UCSD-AML1 (cell line): ENCODE results near the gene ACTBL2.
"Not testable (repeated sequence)": the region's sequence is repeated elsewhere in the genome, so short reads cannot be mapped to it uniquely, and the experiment has no call there.

Source experiments
- DNase-seq: peaks from one replicate; lab custom pipeline; 2025; ENCODE audit not compliant: unreplicated experiment; lab: John Stamatoyannopoulos, UW

Gene ACTBL2

DNA sequence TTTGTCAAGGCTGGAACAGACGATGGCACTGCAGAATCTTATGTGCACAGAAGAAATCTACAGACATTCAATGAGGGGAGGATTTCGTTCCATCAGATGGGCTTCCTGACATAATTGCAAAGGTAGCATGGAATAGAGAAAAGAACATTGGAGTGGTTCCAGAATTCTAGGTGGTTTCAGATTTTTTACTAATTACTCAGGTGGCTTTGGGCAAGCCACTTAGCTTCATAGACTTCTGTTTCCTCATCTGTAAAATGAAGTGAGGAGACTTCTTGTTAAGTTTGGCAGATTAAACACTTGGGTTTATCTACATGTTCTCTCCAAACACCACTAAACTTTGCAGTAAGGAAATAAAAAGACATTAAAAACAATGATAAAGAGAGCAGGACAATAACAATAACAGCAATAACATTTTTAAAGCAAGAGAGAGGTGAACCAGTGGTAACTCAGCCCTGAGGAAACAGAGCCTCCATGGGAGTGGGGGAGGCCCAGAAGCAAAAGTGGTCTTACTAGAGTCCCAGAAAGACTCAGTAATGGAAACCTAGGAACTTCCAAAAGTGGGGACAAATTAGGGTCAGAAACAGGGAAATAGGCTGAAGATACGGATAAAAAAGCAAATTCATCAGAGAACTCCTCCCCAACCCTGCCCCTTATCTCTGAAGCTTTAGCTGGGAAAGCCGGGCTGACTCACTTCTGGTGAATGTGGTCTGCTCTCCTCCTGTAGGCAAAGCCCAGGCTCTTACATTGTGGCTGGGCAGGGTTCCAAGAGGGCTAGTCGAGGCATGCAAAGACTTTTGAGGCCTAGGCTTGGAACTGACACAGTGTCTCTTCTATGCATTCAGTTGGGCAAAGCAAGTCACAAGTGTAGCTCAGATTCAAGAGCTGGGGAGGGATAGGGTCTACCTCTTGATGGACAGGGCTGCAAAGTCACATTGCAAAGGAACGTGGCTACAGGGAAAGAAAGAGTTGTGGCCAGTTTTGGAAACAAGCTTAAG is 11.8 kb upstream of the ACTBL2 start:
- peak; percentile 76 for DNase-seq

DNA sequence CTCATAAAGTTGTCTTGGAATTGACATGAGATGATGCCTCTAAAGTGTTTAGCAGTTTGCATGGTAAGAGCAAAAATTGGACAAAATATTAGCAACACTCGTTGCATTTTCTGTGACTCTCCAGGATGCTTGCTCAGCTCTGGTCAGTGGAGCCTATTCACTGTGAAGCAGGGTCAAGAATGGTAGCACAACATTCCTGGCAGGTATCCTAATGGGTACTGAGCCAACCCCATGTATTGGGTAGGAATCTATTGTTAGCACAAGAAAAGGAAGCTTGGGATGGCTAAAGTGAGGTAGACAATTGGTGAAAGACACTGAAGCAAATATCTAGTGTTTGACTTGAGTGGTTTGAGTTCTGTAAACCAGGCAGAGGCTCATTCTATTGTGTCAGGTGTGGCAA is 10.4 kb upstream of the ACTBL2 start:
- DNase-seq, result no peak

DNA sequence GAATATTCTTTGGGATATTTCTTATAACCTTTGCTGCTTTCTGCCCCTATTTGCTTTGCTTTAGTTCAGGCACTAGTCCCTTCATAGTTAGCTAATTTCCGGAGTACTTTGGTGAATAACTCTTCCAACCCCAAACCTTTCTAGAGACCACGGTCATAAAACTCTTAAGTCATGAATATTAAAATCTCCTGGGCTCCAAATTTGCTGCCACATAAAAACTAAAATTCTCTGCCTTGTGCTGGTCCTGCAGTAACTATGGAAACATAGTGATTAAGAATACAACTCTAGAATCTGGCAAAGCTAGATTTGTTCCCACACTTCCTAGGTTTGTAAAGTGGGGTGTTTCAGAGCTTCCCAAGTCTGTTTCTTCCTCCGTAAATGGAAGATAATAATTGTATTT is 10.0 kb upstream of the ACTBL2 start:
- no peak for DNase-seq

DNA sequence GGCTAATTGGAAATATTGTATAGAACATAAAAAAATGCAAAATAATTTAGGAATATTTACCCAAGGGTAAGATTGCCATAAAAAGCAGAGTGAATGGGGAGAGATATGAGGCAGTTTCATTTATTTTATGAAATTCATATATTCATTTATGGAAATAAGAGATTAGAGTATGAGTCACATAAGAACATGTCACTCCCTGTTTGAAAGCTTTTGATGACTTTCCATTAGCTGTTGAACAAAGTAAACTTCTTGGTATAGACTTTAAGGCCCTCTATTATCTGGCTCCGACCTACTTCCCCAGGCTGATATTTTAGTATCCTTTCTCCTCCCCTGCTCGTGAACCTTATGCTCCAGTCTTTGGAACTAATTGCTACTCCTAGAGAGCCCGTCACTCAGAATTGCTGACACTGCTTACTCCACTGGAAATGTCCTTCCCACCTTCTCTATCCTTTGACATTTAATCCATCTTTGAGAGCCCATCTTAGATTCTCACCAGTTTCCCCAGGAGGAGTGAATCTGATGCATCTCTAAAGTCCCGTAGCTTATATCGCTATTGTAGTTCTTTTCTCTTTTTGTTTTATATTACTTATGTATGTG is 8.9 kb upstream of the ACTBL2 start:
- DNase-seq, result no peak

DNA sequence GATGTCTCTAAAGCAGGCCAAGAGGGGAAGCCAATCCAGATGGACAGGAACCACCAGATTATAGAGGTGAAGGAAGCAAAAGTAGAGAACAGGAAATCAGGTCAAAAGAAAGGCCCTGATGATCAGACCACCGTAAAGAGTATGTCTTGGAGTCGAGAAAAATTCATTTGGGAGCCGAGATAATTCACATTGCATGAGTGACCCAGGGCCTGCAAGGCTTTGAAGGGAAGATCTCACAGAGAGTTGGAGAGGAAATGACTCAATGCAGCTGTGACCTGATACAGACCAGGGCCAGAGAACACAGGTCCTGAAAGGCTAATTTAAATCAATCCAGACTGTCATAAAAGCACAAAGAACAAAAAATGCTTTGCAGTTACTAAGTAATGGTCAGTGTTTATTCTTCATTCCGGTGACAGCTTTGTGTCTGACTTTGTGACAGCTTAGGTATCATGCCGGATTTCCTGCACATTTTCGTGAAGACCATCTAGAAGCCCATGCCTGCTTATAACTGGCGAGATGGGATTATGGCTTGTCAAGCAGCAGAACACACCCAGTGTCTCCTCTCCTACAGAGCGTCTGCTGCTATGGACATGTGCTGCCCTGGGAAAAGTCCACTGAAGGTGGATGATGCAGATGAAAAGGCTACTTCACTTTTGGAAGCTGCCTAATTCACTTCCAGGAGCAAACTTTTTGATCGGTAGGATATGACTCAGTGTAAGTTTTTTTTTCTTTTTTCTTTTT is 5.8 kb upstream of the ACTBL2 start:
- no peak for DNase-seq

DNA sequence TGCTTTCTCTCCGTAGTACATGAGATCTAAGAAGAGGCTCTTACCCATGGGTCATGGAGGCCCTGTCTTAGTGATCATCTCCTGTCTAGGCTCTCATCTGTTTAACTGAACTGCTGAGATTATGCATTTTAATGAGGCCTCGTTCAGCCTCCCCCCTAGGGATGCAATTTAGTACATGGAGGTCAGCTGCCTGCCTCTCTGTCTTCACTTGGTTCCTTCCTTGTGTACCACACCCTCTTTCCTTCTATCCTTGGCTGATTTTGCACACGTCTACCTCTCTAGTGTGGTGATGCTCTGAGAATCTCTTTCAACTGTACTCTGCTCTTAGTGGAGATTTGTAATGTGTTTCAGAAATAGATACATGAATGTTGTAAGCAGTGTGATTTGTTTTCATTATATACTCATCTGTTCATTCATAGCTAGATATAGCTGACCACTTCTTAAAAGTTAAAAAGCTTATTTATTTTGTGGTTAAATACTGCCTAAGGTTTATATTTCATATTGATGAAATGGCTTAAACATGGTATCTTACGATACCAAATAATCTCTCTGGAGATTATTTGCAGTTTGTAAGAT is 3.5 kb upstream of the ACTBL2 start:
- no peak for DNase-seq

DNA sequence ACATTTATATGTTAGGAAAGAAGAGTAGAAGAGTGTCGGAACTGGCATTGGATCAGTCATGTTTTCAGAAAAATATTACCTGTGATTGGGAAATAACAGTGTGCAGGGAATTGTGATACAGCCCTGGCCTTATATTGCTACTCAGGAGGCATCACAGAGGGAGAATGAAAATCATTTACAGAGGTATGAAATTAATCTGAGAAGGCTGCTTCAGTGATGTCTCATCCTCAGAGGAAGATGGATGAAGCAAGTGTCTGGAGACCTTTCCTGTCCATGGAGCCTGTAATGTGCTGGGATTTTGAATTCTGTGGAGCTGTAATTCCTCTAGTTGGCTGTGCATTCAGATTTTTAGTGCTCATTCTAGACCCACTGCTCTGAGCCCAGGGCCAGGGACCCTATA is 3.8 kb downstream of the ACTBL2 start:
- DNase-seq, result no peak

DNA sequence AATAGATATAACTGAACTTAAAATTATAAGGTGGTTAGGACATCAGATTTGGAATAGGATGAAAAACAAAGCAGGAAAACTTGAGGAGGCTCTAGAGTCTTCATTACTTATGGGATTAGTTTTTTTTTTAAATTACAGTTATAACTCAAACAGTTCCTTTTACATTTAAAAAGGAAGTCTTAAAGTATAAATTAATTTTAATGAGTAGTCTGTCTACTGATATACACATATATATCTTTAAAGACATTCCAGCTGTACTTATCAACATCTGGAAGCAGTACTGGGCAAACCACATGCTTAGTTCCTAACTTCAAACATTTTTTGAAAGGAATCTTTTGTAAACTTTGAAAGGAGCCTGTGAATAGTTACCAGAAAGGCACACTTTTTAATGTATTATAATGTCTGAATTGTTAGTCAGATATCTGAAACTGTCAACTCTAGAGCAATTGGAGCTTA is 6.0 kb downstream of the ACTBL2 start:
- DNase-seq, result no peak

DNA sequence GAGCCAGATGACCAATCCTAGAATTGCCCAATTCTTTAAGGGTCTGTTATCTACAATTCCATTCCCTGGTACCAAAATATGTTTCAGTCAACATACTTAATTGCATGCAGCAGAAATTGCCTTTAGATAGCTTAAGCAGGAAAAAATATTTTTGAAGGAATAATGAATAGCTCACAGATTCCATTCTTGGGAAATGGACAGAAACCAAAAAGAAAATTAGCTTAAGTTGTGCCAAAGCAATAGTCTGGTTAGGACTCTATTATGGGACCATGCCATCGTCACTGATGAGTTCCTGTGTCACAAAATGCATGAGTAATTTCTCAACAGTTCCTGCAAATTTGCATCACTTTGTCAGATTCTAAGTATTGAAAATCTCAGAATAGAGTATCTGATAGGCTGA is 12.3 kb downstream of the ACTBL2 start:
- DNase-seq, result no peak

DNA sequence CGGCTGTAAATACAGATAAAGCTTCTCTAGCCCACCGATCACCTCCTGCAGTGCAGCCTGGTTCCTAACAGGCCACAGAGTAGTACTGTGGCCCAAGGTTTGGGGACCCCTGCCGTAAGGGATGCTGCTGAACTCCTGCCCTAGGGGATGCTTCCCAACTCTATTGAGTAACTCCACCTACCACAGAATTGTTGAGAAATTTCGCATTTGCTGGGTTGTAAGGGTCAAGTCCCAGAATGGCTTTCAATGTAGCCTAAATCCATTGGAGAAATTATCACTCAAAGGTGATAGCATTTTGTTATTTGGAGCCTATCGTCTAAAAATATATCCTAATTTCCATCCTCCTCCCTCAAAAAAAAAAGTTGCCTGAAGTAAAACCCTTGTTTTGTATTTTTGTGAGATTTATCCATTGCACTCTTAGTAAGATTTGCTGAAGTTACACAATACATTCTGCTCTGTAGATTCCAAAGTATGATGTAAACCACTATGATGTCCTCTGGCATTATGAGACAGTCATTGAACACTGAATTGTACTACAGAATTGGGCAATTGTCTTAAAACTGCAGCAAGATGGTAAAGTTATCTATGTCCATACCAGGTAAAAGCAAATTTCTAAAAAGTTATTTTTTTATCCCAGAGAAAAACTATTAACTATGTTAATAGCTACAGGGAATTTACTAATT is 14.0 kb downstream of the ACTBL2 start:
- DNase-seq, result no peak

DNA sequence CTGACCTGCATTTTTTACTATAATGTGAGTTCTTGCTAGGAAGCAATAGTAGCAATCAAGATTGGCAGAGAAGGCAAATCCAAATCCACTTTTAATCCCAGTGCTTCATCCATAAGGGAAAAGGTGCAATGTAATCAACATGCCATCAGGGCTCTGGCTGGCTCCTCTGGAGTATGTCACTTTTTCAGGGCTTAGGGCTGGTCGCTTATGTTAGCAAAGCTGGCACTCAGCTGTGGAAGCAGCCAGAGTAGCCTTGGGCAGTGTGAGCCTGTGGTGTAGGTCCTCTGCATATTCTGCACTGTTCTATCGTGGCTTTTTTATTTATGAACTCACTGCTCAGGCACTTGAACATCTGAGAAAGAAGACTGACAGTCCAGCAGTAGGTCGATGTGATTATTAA is 16.1 kb downstream of the ACTBL2 start:
- DNase-seq, result no peak

DNA sequence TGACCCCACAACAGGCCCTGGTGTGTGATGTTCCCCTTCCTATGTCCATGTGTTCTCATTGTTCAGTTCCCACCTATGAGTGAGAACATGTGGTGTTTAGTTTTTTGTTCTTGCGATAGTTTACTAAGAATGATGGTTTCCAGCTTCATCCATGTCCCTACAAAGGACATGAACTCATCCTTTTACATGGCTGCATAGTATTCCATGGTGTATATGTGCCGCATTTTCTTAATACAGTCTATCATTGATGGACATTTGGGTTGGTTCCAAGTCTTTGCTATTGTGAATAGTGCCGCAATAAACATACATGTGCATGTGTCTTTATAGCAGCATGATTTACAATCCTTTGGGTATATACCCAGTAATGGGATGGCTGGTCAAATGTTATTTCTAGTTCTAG is 22.6 kb downstream of the ACTBL2 start:
- not testable (repeated sequence) for DNase-seq

DNA sequence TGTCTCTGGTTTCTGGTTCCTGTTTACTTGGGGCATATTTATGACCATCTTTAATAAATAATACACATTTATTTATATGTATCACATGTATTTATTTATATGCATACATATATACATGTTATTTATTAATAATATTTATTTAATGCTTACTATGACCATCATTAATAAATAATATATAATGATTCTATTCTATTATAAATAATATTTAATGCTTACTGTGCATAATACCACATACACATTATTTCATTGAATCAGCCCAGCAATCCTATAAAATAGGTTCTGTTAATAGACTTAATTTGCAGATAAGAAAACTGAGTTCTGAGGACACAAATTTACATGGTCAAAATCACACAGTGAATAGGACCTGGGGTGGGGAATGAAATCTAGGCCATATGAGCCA is 24.2 kb downstream of the ACTBL2 start:
- DNase-seq, result no peak

DNA sequence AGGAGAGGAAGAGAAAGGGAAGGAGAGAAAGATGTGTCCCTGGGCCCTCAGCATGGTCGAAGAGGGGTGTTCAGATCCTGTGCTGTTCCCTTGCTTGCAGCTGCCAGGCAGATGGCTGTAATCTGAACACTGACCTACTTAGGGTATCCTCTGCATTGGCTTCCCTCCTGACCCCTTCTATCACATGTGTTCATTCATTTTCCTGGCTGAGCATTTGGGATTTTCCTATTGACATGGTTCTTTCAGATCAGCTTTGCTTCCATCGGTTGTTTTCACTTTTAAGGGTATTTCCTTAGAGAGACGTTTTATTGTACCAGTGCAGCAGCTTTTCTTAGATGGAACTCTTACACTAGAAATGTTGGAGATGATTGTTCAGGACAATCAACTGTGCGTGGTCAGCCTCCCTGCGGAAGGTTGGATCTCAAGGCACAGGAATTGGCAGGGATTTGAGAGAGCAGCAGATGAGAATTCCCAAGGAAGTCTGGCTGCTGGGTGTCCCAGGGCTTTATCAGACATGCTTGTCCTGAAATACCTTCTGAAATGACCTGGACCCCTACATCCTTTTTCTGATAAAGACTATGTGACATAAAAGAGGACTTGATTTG is 26.0 kb downstream of the ACTBL2 start:
- DNase-seq, result no peak

DNA sequence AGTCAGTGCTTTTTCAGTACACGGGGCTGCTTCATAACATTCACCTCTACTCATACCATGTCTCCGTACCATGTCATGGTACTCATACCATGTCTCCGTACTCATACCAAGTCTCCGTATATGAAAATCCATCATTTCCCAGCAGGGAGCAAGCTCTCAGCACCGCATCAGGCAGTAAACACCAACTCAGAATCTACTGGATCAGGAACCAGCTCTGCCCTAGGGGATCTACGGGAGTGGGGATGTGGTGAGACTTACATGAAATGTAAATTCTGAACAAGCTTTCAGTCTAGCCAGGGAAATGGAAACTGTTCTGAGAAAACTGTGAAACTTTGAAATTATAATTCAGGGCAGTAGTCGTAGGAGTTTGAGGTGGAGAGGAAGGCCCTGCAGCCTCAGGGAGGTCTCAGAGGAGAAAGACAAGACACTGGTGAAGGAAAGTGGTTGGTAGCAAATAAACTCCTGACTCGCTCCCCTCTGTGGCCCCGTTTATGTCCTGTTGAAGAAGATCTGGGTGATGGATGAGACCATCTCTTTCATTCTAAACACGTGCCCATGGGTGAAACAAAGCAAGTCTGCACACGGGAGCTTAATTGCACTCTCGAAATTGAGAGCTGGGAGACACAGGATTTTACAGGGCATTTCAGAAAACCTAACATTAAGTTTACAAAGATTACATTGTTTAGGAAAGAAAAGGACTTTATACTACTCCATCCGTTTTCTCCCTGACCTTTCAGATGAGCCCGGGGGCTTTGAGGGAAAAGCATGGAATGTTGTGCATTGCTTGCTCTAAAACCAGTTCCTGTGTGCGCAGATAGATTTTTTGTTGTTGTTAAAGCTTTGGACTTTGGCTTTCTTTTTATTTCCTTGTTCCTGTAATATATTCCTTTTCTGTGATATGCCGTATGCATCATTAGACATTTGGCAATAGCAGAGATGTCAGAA is 26.8 kb downstream of the ACTBL2 start:
- DNase-seq, result no peak

DNA sequence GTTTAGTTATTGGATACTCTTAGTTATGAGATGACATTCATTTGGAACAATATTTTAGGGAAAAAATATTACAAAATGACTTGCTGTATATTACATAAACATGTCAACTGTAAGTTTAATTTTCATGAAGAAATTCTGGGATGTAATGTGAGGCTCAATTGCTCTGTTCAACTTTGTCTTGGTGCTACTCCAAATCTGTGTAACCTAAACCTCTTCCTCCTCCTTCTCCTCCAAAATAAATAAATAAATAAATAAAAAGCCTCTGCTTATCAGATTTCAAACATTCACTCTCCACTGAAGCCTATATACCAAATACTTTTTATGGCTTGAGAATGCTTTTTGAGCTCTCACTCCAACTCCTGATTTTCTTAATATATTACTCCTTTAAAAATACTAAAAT is 27.7 kb downstream of the ACTBL2 start:
- no peak for DNase-seq

DNA sequence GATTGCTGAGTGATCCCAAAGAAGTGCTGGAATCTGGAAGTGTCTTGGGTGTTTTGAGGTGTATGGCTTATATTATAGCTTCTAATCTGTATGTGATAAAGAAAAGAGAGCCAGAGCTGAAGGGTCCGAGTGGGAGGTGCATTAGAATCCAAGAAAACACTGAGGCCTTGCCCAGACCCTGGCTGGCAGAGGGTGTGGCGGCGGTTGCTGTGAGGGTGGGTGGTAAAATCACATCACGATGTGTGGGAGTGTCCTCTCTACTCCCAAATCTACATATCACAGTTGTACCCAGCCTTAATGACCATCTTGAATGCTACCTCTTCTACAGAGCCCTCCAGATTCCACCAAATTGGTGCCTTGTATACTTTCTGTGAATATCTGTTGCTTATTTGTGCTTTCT is 28.9 kb downstream of the ACTBL2 start:
- no peak for DNase-seq

DNA sequence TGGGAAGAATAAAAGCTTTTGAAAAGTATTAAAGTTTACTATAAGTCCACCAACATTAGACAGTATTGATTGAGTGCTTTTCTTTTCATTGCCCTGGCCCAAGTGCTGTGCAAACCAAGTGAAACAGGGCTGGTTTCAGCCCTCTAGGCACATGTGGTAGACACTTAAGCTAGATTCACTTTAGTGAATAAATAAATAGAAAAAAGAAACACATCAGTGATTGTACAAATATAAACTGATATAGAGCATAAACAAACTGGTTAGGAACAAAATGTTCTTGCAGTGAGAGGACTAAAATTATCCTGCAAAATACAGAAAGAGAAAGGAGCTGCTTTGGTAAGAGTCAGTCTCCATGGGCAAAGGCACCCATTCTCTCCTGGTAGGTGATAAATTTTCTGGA is 29.7 kb downstream of the ACTBL2 start:
- no peak for DNase-seq
